Rectal smooth muscle tissue (tissue), 1 donor: ENCODE measurements around the gene BPIFA2.

Experiments
- H3K27ac ChIP-seq: one replicate; pipeline ENCODE4 v1.7.0; 2013; ENCODE audit warnings: low read depth, low read length, inconsistent platforms
- H3K27me3 ChIP-seq: one replicate; pipeline ENCODE4 v1.7.0; 2013; ENCODE audit warnings: low read length; ENCODE audit not compliant: control insufficient read depth, insufficient read depth
- H3K36me3 ChIP-seq: one replicate; pipeline ENCODE4 v1.7.0; 2013; ENCODE audit warnings: low read length; ENCODE audit not compliant: control insufficient read depth, insufficient read depth
- H3K4me1 ChIP-seq: one replicate; pipeline ENCODE4 v1.7.0; 2013; ENCODE audit warnings: low read length; ENCODE audit not compliant: control insufficient read depth, insufficient read depth
- H3K4me3 ChIP-seq: one replicate; pipeline ENCODE4 v1.7.0; 2013; ENCODE audit warnings: low read length
- H3K9ac ChIP-seq: one replicate; pipeline ENCODE4 v1.7.0; 2013; ENCODE audit warnings: low read length

The BPIFA2 gene

GRCh38 chr20:33217052-33217451 lies 49.1 kb downstream of the BPIFA2 start, which contains the start of gene BPIFA3:
Gene BPIFA3, plus strand, starts transcription at chr20:33217352. Its CDS starts 185 bp downstream, at chr20:33217537.
- Histone ChIP-seq H3K36me3 (no peaks in the 10 kb centered on the region), H3K4me3 (no peak within 1 kb of the TSS), H3K4me1 (no peaks in the 10 kb centered on the region), H3K9ac (no peak within 1 kb of the TSS), H3K27ac (no peak within 1 kb of the TSS), H3K27me3 (no peaks in the 10 kb centered on the region)

DNA sequence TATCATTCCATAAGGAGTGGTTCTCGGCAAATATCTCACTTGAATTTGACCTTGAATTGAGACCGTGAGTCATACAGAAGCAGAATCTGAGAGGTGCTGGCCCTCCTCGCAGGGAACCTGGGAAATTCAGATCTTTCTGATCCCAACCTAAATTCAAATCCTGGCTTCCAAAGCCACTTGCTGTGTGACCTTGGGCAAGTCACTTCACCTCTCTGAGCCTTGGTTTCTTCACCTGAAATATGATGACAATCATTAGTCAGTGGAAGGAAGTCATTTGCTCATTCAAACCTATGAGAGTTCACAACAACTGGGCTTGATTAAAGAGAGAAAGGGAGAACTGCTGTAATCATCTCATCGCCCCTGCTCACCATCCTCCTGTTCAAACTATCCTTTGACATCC lies 56.4 kb downstream of the BPIFA2 start:
- H3K27ac ChIP-seq: no peak overlapping the region
- H3K4me1 ChIP-seq: no peaks in the 10 kb centered on the region
- no peak overlapping the region for H3K4me3 ChIP-seq
- no peaks in the 10 kb centered on the region for H3K27me3 ChIP-seq
- no peaks in the 10 kb centered on the region for H3K36me3 ChIP-seq
- H3K9ac ChIP-seq: no peak overlapping the region

- Histone ChIP-seq H3K27ac (no peak overlapping the region), H3K36me3 (no peaks in the 10 kb centered on the region), H3K9ac (no peak overlapping the region), H3K4me1 (no peaks in the 10 kb centered on the region), H3K27me3 (no peaks in the 10 kb centered on the region), H3K4me3 (no peak overlapping the region)
Observed at GRCh38 chr20:33229843-33230242, 61.9 kb downstream of the BPIFA2 start.
